ENCODE data around the gene MXRA8. TPM values are rescaled to one million over a fixed set of nuclear protein-coding genes. Genes with fewer than 3 reads are reported as not detected.
"Not testable (repeated sequence)": the region's sequence is repeated elsewhere in the genome, so short reads cannot be mapped to it uniquely, and the experiment has no call there.

Gene MXRA8
- total and polyA plus RNA-seq, 2 experiments from 2014 or later, result 42.2 to 90.1 TPM

GRCh38 chr1:1319646-1319941, 38.8 kb downstream of the MXRA8 start:
- no peak for DNase-seq (ENCODE audit: low read depth in 1 of 2, low spot score in 1 of 2)
- Histone ChIP-seq H3K27me3 (no peaks in the 10 kb centered on the region), H3K9me3 (ENCODE audit: low read depth) (no peaks in the 10 kb centered on the region), H3K4me3 (no peak overlapping the region), H3K4me1 (ENCODE audit: low read depth) (peaks cover 3% of the 10 kb centered on the region), H3K36me3 (peaks cover 8% of the 10 kb centered on the region), H3K27ac (no peak overlapping the region)
- no peak for TF ChIP-seq CTCF (IDR thresholded peaks at IDR 0.05; ENCODE audit: low read depth, low read length)

GRCh38 chr1:1318777-1319645, 39.3 kb downstream of the MXRA8 start:
- H3K27ac ChIP-seq, result no peak overlapping the region

GRCh38 chr1:1318131-1318652, 40.2 kb downstream of the MXRA8 start:
- H3K27ac ChIP-seq, result no peak overlapping the region
- H3K27me3 ChIP-seq, result no peaks in the 10 kb centered on the region
- no peak overlapping the region for H3K4me3 ChIP-seq
- no peaks in the 10 kb centered on the region for H3K4me1 ChIP-seq (ENCODE audit: low read depth)
- no peaks in the 10 kb centered on the region for H3K9me3 ChIP-seq (ENCODE audit: low read depth)
- DNase-seq (ENCODE audit: low read depth in 1 of 2, low spot score in 1 of 2), result peak in 1 of 2 donors; percentile 96
- no peak for TF ChIP-seq CTCF (IDR thresholded peaks at IDR 0.05; ENCODE audit: low read depth, low read length)
- peaks cover 11% of the 10 kb centered on the region for H3K36me3 ChIP-seq

More at GRCh38 chr1:1318777-1319645, 39.3 kb downstream of the MXRA8 start:
- H3K27me3 ChIP-seq, result no peaks in the 10 kb centered on the region
- peaks cover 8% of the 10 kb centered on the region for H3K36me3 ChIP-seq
- no peaks in the 10 kb centered on the region for H3K9me3 ChIP-seq (ENCODE audit: low read depth)
- H3K4me1 ChIP-seq (ENCODE audit: low read depth), result peaks cover 3% of the 10 kb centered on the region
- no peak for TF ChIP-seq CTCF (IDR thresholded peaks at IDR 0.05; ENCODE audit: low read depth, low read length)
- no peak overlapping the region for H3K4me3 ChIP-seq
- DNase-seq (ENCODE audit: low read depth in 1 of 2, low spot score in 1 of 2), result no peak

GRCh38 chr1:1317420-1317819, 40.9 kb downstream of the MXRA8 start:
- Histone ChIP-seq H3K27me3 (no peaks in the 10 kb centered on the region), H3K9me3 (ENCODE audit: low read depth) (no peaks in the 10 kb centered on the region), H3K4me3 (no peak overlapping the region), H3K27ac (no peak overlapping the region), H3K4me1 (ENCODE audit: low read depth) (no peaks in the 10 kb centered on the region), H3K36me3 (peaks cover 11% of the 10 kb centered on the region)
- no peak for TF ChIP-seq CTCF (IDR thresholded peaks at IDR 0.05; ENCODE audit: low read depth, low read length)
- no peak for DNase-seq (ENCODE audit: low read depth in 1 of 2, low spot score in 1 of 2)

- not testable (repeated sequence) for H3K27me3 ChIP-seq; H3K27ac ChIP-seq; H3K4me3 ChIP-seq; H3K9me3 ChIP-seq (ENCODE audit: low read depth); DNase-seq (ENCODE audit: low read depth in 1 of 2, low spot score in 1 of 2); H3K4me1 ChIP-seq (ENCODE audit: low read depth)
- peaks cover 16% of the 10 kb centered on the region for H3K36me3 ChIP-seq
Measured at GRCh38 chr1:1316199-1316598, 42.2 kb downstream of the MXRA8 start.

- Histone ChIP-seq H3K27me3 (no peaks in the 10 kb centered on the region), H3K9me3 (ENCODE audit: low read depth) (no peaks in the 10 kb centered on the region), H3K36me3 (peaks cover 17% of the 10 kb centered on the region), H3K4me1 (ENCODE audit: low read depth) (no peaks in the 10 kb centered on the region), H3K27ac (no peak overlapping the region), H3K4me3 (no peak overlapping the region)
- DNase-seq (ENCODE audit: low read depth in 1 of 2, low spot score in 1 of 2), result no peak
- no peak for TF ChIP-seq CTCF (IDR thresholded peaks at IDR 0.05; ENCODE audit: low read depth, low read length)
Measured at GRCh38 chr1:1315435-1315954, 42.9 kb downstream of the MXRA8 start.
